GM21825 (cell line): ENCODE results near the gene CDKN2AIP.
"Not testable (repeated sequence)": the region's sequence is repeated elsewhere in the genome, so short reads cannot be mapped to it uniquely, and the experiment has no call there.

Experiments
- ATAC-seq: cut with Tn5 transposase; IDR thresholded peaks from one replicate; pipeline ENCODE4 v1.9.1; 2021; ENCODE audit warnings: mild to moderate bottlenecking, moderate library complexity; ENCODE audit not compliant: unreplicated experiment

Gene CDKN2AIP

DNA sequence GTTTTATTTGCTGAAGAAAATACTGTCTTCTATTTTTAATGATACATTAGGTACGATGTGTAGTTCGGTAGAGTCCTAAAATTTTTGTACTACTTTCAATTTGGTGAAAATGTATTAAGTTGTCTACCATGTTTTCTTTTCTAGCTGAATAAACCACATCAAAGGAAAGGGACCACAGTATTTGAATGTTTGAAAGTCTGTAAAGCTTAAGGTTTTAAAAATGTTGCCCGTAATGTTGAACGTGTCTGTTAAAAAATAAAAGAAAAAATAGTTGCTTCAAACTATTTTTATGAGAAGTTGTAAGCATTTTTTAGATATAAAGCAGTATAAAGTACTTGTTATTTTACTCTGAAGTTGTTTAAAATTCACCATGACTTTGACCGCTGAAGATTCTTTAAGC is 3.2 kb downstream of the CDKN2AIP start:
- no peak for ATAC-seq

DNA sequence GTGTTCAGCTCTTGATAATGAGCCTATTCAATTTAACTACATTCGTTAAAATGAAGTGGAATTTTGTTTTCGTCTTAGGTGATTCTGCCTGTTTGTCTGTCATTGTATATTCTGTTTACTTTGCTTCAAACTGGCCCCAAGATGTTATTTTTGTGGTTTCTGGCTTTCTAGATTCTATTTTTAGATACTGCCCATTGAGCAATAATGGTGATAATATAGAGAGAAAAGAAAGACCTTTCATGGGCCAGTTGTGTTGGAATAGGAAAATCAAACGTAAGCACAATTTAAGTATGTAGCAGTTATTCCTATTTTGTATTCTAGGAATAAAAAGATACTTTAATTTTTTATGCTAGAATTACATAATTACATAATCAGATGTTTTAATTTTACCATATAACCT is 4.0 kb downstream of the CDKN2AIP start:
- no peak for ATAC-seq

- no peak for ATAC-seq
Measured at GRCh38 chr4:183449193-183449882, 4.9 kb downstream of the CDKN2AIP start.

GRCh38 chr4:183450108-183450507 is 5.7 kb downstream of the CDKN2AIP start:
- ATAC-seq = no peak

DNA sequence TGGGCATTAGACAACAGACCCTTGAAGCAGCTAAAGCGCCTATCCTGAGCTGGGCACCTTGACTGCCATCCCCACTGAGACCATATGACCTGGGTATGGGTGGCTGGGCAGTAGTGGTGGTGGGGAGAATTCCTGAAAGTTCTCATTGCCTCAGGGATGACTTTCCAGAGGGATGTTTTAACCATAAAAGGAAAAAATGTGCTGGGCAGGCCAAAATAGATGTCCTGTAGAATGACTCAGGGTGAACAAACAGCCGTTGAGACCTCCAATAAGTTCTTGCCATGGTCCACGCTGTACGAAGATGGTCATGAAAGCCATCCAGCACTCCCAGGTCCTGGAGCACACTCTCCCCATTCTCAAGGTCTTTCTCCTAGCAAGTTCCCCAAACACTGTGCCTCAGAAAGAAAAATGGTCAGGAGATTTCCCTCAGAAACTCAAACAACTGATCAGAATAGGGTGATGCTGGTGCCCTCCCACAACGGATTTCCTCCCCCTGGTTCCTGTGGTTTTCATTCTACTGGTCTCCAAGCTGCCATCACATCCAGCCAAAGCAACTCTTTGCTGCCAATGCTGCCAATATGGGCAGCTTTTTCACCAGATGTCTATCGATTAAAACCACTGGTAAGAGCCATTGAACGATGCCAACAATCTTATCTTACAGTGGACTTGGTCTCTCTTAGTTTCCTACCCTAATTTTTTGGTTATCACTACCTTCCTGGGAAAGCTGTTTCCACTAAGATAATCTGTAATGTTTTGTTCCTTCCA is 11.2 kb downstream of the CDKN2AIP start:
- no peak for ATAC-seq

- no peak for ATAC-seq
Measured at GRCh38 chr4:183458005-183458404, 13.6 kb downstream of the CDKN2AIP start.

DNA sequence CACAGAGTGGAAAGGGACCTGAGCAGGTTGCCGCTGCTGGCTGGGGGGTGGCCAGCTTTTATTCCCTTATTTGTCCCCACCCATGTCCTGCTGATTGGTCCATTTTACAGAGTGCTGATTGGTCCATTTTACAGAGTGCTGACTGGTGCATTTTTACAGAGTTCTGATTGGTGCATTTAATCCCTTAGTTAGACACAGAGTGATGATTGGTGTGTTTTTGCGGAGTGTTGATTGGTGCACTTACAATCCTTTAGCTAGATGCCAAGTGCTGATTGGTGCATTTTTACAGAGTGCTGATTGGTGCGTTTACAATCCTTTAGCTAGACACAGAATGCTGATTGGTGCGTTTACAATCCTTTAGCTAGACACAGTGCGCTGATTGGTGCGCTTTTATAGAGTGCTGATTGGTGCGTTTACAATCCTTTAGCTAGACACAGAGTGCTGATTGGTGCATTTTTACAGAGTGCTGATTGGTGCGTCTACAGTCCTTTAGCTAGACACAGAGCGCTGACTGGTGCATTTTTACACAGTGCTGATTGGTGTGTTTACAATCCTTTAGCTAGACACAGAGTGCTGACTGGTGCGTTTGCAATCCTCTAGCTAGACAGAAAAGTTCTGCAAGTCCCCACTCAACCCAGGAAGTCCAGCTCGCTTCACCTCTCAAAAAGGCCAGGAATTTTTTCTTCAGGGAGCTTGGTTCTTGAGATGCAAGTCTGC is 19.6 kb downstream of the CDKN2AIP start:
- not testable (repeated sequence) for ATAC-seq

- ATAC-seq = not testable (repeated sequence)
Measured at GRCh38 chr4:183465879-183466278, 21.4 kb downstream of the CDKN2AIP start.

GRCh38 chr4:183467246-183467645 is 22.8 kb downstream of the CDKN2AIP start:
- no peak for ATAC-seq

- ATAC-seq = no peak
Measured at GRCh38 chr4:183468210-183469095, 24.0 kb downstream of the CDKN2AIP start.

- ATAC-seq = no peak
Measured at GRCh38 chr4:183469285-183469684, 24.8 kb downstream of the CDKN2AIP start.

DNA sequence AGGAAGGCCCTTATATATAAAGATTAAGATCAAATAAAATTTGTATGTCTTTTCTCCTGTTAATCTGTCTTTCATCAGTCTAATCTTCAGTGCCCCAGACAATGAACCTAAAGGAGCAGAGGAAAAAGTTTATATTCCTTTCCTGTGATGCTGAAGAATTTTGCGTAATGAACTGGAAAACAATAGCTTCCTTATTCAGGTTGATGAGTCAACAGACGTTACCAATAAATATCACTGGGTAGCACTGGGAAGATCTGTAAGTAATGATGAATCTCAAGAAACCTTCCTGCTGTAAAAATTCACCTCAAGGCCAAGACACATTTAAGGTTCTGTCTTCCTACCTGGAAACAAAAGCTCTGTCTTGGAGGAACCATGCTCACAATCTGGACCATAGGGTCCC is 25.5 kb downstream of the CDKN2AIP start:
- no peak for ATAC-seq

DNA sequence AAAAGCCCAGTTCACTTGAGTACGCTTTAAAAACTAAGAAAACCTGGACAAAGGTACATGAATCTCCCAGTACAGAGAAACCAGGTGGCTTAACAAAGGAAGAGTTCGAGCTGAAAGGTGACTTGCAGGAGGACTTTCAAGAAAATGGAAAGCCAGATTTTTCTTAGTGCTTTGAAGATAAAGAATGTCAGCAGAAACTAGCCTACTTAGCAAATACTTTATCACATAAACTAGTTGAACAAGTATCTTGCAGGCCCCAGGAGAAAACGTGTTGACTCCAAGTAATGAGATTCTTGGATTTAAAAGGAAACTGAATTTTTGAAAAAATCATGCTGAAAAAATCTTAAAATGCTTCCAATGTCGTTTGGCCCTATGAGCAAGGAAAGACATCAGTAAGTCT is 26.4 kb downstream of the CDKN2AIP start:
- no peak for ATAC-seq

DNA sequence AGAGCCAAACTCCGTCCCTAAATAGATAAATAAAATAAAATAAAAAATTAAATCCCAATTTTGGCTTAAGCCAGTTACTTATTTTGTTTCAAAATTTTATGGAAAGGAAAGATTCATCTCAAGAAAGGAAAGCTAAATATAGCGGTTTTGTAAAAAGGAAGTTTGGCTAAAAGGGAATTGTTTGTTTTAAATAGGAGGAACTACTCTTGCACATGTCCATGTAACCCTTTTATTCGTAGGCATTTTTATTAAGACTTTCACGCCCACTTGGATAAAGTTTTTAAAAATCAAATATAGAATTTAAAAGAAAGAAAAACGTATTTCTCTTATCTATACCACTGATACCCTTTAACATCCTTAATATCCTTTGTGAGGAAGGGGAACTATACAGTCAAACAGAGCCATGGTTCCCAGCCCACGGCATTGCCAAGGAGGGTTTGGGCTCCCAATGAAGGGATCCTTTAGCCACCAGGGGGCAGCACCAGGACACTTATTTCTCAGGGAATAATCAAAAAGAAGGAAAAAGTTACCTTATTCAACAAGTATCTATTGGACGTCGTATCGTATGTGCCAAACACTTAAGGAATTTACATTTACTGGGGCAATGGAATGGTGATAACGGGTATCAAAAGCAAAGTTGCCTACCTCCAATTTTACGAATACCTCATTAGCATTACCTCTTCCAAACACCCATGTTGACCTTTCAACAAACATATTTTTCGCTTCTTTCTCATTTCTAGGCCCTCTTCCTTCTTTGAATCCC is 27.7 kb downstream of the CDKN2AIP start:
- ATAC-seq = no peak

- ATAC-seq = no peak
Measured at GRCh38 chr4:183478123-183478522, 33.7 kb downstream of the CDKN2AIP start.

DNA sequence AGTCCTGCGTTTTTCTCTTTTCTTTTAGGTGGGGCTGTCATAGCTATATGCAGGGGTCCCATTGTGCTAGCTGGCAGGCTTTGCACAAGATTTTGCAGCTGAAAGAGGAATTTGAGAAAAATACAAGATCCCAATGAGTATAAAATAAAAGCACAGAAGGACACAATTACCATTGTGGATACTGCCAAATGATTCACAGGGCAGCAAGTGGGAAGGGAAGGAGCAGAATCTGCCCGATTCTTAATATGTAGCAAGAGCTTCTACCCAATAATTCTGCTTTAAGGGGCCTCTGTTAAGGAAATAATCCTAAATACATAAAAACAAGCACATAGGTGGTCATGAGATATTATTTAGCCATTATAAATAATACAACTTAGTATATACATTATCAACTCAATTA is 34.5 kb downstream of the CDKN2AIP start:
- no peak for ATAC-seq

DNA sequence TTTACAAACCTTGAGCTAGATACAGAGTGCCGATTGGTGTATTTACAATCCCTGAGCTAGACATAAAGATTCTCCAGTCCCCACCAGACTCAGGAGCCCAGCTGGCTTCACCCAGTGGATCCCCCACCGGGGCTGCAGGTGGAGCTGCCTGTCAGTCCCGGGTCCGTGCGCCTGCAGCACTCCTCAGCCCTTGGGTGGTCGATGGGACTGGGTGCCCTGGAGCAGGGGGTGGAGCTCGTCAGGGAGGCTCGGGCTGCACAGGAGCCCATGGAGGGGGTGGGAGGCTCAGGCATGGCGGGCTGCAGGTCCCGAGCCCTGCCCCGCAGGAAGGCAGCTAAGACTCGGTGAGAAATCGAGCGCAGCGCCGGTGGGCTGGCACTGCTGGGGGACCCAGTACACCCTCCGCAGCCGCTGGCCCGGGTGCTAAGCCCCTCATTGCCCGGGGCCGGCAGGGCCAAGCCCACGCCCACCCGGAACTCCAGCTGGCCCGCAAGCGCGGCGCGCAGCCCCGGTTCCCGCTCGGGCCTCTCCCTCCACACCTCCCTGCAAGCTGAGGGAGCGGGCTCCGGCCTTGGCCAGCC is 38.2 kb downstream of the CDKN2AIP start:
- not testable (repeated sequence) for ATAC-seq

DNA sequence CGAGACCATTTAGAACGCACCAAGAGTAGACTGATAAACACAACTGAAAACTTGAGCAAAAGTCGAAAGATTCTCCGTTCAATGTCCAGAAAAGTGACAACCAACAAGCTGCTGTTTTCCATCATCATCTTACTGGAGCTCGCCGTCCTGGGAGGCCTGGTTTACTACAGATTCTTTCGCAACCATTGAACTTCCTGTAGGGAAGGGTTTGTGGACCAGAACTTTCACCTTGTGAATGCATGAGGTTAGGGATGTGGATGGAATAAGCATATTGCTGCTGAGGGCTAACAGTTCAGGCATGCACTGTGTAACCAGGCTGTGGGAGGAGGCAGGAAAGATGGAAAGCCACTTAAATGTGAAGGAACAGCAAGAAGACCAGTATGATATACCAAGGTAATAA is 39.6 kb downstream of the CDKN2AIP start:
- no peak for ATAC-seq

DNA sequence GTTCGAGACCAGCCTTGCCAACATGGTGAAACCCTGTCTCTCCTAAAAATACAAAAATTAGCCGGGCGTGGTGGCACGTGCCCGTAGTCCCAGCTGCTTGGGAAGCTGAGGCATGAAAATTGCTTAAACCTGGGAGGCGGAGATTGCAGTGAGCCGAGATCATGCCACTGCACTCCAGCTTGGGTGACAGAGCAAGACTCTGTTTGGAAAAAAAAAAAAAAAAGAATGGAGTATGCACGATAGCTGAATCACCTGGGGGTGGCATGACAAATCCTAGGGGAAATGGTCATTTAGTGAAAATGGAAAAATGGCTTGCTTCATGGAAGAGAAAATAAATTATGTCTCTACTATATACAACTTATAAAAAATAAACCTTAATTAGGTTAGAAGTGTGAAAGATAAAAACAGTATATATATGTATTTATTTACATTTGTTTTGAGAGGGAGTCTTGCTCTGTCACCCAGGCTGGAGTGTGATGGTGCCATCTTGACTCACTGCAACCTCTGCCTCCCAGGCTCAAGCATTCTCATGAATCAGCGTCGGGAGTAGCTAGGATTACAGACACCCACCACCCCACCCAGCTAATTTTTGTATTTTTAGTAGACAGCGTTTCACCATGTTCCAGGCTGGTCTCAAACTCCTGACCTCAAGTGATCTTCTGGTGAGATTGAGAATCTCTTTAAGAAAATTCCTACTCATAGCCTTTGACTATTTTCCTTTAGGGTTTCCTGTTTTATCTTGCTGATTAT is 41.1 kb downstream of the CDKN2AIP start:
- no peak for ATAC-seq
